NCI-H2227 treated with DMSO at 0.1 percent for 48 hours (cell line): Measurements from ENCODE around the gene CLNK.

Experiments
- DNase-seq: peaks from one replicate; lab custom pipeline; 2025; lab: John Stamatoyannopoulos, UW

Gene CLNK

DNA sequence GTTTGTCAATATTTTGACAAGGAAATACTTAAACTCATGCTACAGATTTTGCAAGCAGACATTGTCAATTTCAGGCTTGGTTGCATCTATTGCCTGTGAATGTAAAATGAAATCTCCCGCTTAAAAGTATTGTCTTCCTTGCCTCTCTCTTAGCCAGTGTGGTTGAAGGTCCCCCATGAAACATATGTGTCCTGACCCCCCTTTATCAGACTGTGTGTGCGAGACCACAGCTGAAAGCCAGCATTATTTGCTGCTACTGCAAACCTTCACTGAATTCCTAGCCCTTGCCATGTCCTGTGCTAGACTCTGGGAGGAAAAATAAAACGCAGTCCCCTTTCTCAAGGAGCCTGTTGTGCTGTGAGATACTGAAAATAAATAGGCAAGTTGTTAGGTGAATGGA is 16.6 kb upstream of the CLNK start:
- DNase-seq: no peak

GRCh38 chr4:10698172-10698571 is 13.6 kb upstream of the CLNK start:
- DNase-seq: no peak

GRCh38 chr4:10697086-10697485 is 12.5 kb upstream of the CLNK start:
- DNase-seq: no peak

DNA sequence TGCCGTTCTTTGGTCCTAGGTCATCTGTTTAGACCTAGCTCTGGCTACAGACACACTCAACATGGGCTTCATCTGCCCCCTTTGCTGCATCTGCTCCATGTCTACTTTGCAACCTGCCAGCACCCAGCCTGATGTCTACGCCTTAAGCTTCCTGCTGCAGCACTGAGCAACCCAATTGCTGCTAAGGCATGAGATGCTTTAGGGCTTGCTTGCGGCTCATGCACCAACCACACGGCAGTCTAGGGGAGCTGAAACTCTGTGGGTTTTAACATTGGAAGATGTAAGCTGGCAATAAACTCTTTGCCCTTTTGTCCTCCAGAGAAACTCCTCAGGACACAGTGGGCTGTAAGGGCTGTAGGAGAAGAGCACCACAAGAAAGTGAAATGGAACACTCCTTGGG is 11.7 kb upstream of the CLNK start:
- DNase-seq: no peak

- no peak for DNase-seq
Observed at GRCh38 chr4:10694828-10695209, 10.3 kb upstream of the CLNK start.

- no peak for DNase-seq
Observed at GRCh38 chr4:10694151-10694827, 9.7 kb upstream of the CLNK start.

GRCh38 chr4:10691651-10692050 is 7.1 kb upstream of the CLNK start:
- DNase-seq: no peak

DNA sequence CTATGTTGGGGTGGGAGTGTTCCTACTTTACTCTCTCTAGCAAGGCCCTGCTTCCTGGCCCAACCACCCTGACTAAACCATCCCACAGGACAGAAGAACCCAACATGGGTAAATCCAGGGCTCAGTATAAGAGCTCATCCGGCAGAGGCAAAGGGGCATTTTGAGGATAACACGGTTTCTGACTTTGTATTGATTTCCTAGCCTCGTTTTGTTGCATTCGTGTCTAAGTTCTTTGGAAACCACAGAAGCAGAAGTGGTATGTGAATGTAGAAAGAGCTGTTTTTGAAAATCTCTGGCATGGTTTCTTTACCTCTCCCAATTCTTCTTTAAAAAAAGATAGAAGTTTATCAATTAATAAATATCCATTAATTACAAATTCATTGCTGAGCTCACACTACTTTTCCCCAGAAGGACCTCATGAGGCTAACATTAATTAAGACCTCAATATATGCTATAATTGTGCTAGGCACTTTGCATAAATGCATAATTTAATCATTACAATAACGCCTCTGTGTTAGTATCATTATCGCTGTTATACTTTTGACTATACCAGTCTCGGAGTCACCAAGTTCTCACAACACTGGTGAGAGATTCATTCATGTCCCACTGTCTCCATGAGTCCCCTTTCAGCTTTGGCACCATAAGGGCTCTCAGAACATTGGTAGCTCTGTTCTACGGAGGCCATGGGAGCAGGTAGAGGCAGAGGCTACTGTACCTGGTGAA is 5.8 kb upstream of the CLNK start:
- DNase-seq: no peak

DNA sequence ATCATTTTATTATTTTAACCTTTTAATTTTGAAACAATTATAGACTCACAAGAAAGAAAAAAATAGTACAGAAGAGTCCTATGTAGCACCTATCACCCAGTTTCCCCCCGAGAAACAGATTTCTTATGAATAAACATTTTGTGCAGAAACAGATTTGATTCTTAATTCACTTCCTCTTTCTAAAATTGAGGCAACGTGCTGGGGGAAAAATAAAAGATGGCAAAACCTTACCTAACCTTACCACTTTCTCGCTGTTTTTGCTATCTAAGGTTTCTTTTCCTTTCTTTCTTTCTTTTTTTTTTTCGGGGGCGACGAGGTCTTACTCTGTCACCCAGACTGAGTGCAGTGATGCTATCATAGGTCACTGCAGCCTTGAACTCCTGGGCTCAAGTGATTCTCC is 4.3 kb upstream of the CLNK start:
- no peak for DNase-seq

DNA sequence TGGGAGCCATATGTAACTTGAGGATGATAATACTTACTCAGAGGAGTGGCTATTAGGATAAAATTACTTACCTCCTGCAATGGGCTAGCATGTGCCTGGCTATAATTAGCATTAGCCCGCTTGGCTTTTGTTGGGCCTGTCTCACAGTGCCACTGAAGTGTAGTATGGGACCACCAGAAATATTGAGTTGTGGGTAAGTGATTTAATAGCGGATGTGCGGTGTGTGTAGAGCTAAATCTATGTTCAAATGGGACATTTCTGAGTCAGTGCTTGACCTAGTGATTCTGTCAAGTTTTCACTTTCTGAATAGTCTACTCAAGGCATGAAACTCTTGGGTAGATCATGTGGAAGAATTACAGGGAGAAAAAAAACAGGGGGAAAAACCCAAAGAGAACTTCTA is 3.5 kb upstream of the CLNK start:
- DNase-seq: no peak

- DNase-seq: no peak
Observed at GRCh38 chr4:10687526-10687925, 3.0 kb upstream of the CLNK start.

GRCh38 chr4:10682397-10682796 is 2.2 kb downstream of the CLNK start:
- DNase-seq: no peak

DNA sequence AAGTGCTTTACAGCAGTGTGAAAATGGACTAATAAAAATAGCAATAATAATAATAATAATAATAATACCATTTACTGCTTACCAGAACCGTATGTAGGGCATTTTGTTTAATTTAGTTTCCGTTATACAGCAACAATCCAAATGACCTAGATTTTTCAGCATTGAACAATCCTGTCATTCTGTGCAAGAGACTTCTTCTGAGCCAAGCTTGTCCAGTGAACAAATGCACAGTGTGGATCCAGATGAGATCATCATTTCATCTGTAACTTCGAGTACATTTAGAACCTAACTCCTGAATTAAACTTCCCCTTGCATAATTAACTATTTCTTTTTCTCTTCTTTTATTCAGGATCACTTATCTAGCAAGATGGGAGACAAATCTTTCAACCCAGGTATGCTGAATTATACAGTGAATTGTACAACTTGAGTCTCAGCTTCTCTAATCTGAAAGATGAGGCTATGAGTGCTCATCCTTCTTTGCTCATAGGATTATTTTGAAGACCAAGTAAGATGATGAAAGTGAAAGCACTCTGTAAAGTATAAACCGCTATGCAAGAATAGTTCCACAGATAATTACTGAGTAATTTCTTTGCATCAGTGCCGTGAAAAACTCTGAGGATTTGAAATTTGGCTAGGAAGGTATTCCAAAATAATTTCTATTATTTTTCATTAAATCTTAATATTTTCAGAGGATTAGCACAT is 6.6 kb downstream of the CLNK start:
- DNase-seq: no peak

DNA sequence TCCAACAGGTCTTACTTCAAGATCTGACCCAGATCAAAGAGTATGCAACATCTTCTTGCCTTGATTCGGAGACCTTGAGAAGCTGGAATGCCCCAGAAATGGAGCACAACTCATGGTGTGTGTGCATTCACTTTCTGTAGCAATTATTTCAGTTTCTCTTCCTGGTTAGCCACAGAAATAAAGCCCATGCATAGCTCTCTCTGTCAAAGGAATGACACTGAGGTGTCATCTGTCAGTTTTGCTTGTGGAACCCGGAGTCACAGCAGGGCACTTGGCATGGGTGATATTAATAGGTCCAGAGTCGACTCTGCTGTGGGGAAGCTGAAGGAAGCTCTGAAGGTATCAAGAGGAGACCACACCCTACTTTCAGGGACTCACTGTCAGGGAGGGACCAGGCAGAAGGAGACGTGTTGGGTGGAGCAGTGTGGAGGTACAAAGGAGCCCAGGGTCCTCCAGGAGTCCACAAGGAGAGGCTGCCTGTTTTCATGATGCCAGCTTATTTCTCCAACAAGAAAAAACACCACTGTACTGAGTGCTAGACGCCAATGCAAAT is 10.7 kb downstream of the CLNK start:
- no peak for DNase-seq

DNA sequence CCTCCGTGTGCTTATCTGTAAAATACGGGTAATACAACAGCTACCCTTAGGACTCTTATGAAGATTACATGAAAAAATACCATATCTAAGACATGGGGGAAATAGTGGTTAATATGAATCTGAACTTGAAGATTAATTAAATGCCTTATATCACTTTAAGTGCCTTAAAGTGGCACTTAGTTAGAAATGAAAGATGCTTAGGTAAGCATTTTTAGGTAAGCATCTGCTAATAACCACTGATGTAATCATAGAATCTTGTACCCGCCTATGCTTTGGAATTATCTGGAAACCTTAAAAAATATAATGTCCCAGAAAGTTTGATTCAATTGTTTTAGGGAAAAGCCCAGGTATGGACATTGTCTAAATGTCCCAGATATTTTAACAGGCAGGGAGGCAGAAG is 12.2 kb downstream of the CLNK start:
- DNase-seq: no peak

GRCh38 chr4:10671799-10672198 is 12.8 kb downstream of the CLNK start:
- DNase-seq: no peak

DNA sequence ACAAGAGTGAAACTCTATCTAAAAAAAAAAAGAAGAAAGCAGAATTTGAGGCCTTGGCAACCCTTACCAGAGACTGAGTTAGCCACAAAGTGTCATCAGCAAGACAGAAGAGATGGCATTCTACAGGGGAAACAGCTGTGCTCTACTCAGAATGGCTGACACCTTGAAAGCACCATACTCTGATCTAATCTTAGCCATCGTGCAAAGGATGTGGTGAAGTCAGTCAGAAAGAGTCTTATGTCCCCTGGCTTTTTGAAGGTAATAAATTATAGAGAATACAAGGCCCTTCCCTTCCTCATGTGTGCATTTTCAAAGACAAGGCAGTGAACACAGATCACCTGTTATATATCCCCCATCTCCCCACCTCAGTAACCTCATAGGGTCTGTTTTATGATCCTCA is 13.2 kb downstream of the CLNK start:
- no peak for DNase-seq

GRCh38 chr4:10670321-10670720 is 14.2 kb downstream of the CLNK start:
- DNase-seq: no peak

DNA sequence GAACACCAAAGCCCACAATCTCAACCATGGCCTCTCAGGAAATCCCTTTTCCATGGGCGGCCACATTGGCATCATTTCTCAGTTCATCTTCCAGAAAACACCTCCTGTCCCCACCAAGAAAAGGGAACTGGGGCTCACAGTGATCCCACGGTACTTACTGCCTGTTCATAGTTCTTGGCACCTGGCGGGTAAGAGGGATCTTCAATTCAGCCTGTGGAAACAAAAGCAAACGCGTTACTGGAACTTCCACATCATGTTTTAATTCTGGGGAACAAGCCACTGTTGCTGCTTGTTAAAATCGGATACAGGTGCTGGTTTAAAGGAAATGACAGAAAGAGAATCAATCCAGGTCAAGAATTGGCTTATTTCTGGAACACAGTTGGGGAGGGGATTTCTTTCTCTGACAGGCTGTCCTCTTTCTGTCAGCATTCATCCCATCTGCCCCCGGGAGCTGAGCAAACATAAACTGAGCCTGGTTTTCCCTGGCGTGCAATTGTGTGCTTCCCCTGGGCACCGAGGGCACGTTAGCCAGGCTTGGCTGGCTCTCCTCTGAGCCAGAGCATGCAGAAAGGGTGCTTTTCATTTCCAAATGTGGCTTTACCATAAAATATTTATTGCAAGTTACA is 16.8 kb downstream of the CLNK start:
- DNase-seq: no peak

GRCh38 chr4:10666616-10667015 is 18.0 kb downstream of the CLNK start:
- no peak for DNase-seq

- no peak for DNase-seq
Observed at GRCh38 chr4:10664408-10664807, 20.2 kb downstream of the CLNK start.

DNA sequence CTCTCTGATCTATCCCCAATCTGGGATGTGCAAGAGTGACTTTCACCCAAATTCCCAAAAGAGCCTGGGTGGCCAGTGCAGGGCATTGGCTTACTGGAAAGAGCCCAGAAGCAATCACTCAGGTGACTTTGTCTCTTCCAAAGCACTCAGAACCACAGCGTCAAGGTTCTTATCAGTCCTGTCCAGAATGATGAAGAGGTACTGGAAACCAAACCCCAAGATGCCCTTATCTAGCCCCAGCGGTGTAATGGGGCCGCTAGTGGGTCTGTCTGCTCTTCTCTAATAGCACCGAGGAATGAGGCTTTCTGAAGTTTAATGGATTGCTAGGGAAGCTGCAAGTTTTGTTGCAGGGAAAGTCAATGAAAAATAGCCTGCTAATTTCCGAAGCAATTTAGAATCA is 21.6 kb downstream of the CLNK start:
- DNase-seq: no peak

DNA sequence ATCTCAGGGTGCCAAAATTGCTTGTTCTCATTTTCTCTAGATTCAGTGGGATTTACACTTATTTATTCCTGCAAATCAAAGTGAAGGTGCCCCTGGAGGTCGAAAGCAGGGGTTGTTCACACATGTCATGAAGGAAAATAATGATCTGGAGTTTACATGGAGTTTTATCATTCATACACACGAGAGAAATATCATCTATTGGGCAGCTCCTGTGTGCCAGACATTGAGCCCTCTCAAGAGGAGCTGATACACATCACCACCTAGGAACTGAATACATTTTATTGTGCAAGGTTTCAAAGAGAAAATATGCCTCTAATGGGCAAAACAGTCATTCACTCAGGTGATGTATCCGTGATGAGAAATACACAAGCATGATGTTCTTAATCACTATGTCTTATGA is 23.5 kb downstream of the CLNK start:
- no peak for DNase-seq
